Measurements from ENCODE around the gene RPS5. TPM values are rescaled to one million over a fixed set of nuclear protein-coding genes. Genes with fewer than 3 reads are reported as not detected.
A peak's percentile ranks its signal among the peaks of the same experiment; 100 is the strongest.

The RPS5 gene
- total RNA-seq, 1 donor from 2014 or later, result 1,209 TPM

GRCh38 chr19:58385891-58386575 lies 1.0 kb upstream of the RPS5 start:
- no peak for TF ChIP-seq CTCF (conservative IDR thresholded peaks at IDR 0.05)
- Mint-ChIP-seq H3K27me3 (ENCODE audit: low read depth) (peaks cover 4% of the 10 kb centered on the region), H3K9me3 (no peaks in the 10 kb centered on the region), H3K27ac (ENCODE audit: unreplicated experiment) (peak overlapping the region; percentile 100), H3K36me3 (ENCODE audit: low read depth) (peaks cover 15% of the 10 kb centered on the region), H3K4me1 (peaks cover 39% of the 10 kb centered on the region), H3K4me3 (peak overlapping the region; percentile 99)
- no peak for DNase-seq (ENCODE audit: low read depth, low spot score)

- H3K27me3 Mint-ChIP-seq (ENCODE audit: low read depth), result peaks cover 4% of the 10 kb centered on the region
- peaks cover 36% of the 10 kb centered on the region for H3K4me1 Mint-ChIP-seq
- H3K9me3 Mint-ChIP-seq, result no peaks in the 10 kb centered on the region
- DNase-seq (ENCODE audit: low read depth, low spot score), result no peak
- peaks cover 15% of the 10 kb centered on the region for H3K36me3 Mint-ChIP-seq (ENCODE audit: low read depth)
- TF ChIP-seq CTCF (conservative IDR thresholded peaks at IDR 0.05), result no peak
- peak overlapping the region; percentile 100 for H3K27ac Mint-ChIP-seq (ENCODE audit: unreplicated experiment)
- H3K4me3 Mint-ChIP-seq, result peak overlapping the region; percentile 99
These were observed 487 bp downstream of the RPS5 start for GRCh38 chr19:58387338-58388174.

- TF ChIP-seq CTCF (conservative IDR thresholded peaks at IDR 0.05), result no peak
- Mint-ChIP-seq H3K4me1 (peaks cover 36% of the 10 kb centered on the region), H3K36me3 (ENCODE audit: low read depth) (peaks cover 15% of the 10 kb centered on the region), H3K4me3 (peak overlapping the region; percentile 99), H3K27me3 (ENCODE audit: low read depth) (peaks cover 4% of the 10 kb centered on the region), H3K9me3 (no peaks in the 10 kb centered on the region), H3K27ac (ENCODE audit: unreplicated experiment) (no peak overlapping the region)
- DNase-seq (ENCODE audit: low read depth, low spot score), result no peak
These were observed 1.1 kb downstream of the RPS5 start for GRCh38 chr19:58388175-58388526.

DNA sequence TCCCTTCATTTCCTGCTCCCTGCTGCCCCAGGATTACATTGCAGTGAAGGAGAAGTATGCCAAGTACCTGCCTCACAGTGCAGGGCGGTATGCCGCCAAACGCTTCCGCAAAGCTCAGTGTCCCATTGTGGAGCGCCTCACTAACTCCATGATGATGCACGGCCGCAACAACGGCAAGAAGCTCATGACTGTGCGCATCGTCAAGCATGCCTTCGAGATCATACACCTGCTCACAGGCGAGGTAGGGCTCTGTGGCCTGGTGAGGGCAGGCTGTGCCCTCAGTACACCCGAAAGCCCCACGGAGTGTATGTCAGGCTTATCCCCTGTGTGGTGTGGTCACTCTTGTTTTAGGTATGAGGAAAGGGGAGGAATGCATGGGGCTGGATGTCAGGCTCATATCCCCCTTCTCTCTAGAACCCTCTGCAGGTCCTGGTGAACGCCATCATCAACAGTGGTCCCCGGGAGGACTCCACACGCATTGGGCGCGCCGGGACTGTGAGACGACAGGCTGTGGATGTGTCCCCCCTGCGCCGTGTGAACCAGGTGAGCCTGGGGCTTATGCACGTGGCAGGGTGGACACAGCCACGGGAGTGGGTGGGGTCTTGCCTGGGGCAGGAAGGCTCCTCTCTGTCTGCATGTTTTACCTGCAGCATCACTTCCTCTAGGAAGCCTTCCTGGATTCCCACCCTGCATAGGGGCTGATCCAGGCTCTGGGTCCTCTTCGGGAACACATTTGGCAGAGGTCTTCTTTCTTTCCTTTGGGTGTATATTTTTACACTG lies 6.1 kb downstream of the RPS5 start:
- no peak for TF ChIP-seq CTCF (conservative IDR thresholded peaks at IDR 0.05)
- H3K9me3 Mint-ChIP-seq, result no peaks in the 10 kb centered on the region
- H3K27me3 Mint-ChIP-seq (ENCODE audit: low read depth), result peaks cover 23% of the 10 kb centered on the region
- H3K36me3 Mint-ChIP-seq (ENCODE audit: low read depth), result peaks cover 21% of the 10 kb centered on the region
- no peak overlapping the region for H3K27ac Mint-ChIP-seq (ENCODE audit: unreplicated experiment)
- peaks cover 22% of the 10 kb centered on the region for H3K4me1 Mint-ChIP-seq
- DNase-seq (ENCODE audit: low read depth, low spot score), result no peak
- peak overlapping the region; percentile 79 for H3K4me3 Mint-ChIP-seq

DNA sequence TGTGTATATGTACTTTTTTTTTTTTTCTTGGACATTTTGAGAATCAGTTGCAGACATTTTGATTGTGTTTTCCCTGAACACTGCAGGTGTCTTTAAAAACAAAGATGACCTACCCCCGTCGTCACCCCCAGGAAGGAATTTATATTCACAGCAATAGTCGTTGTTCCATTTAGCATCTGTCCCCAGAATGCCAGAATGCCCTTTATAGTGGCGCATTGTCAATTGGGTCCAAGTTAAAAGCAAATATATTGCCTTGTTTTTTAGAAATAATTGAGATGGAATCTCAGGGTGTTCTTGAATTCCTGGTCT lies 6.6 kb downstream of the RPS5 start:
- H3K27ac Mint-ChIP-seq (ENCODE audit: unreplicated experiment), result no peak overlapping the region
- peak overlapping the region; percentile 79 for H3K4me3 Mint-ChIP-seq
- peaks cover 23% of the 10 kb centered on the region for H3K27me3 Mint-ChIP-seq (ENCODE audit: low read depth)
- no peaks in the 10 kb centered on the region for H3K9me3 Mint-ChIP-seq
- peaks cover 18% of the 10 kb centered on the region for H3K4me1 Mint-ChIP-seq
- TF ChIP-seq CTCF (conservative IDR thresholded peaks at IDR 0.05), result no peak
- peaks cover 21% of the 10 kb centered on the region for H3K36me3 Mint-ChIP-seq (ENCODE audit: low read depth)
- no peak for DNase-seq (ENCODE audit: low read depth, low spot score)

Data from neural crest cell (in vitro differentiated cells).